Muscle layer of colon (tissue), 2 donors: ENCODE measurements around the gene SSBP3.

ENCODE experiments used
- H3K27ac ChIP-seq: one replicate; pipeline ENCODE4 v1.7.0; 2013; ENCODE audit warnings: low read depth, mild to moderate bottlenecking, low read length, moderate library complexity
- H3K27me3 ChIP-seq, 2 donors: one replicate each; pipeline ENCODE4 v1.7.0; 2013; ENCODE audit warnings: low read length in 2 of 2, mild to moderate bottlenecking in 2 of 2; ENCODE audit not compliant: insufficient read depth in 2 of 2, control insufficient read depth in 1 of 2
- H3K36me3 ChIP-seq: one replicate; pipeline ENCODE4 v1.7.0; 2013; ENCODE audit warnings: mild to moderate bottlenecking, low read length; ENCODE audit not compliant: insufficient read depth
- H3K4me1 ChIP-seq: one replicate; pipeline ENCODE4 v1.7.0; 2013; ENCODE audit warnings: mild to moderate bottlenecking, low read length; ENCODE audit not compliant: insufficient read depth
- H3K4me3 ChIP-seq, 2 donors: one replicate each; pipeline ENCODE4 v1.7.0; 2013; ENCODE audit warnings: low read length in 2 of 2, low read depth in 1 of 2, mild to moderate bottlenecking in 1 of 2, moderate library complexity in 1 of 2
- H3K9ac ChIP-seq: one replicate; pipeline ENCODE4 v1.7.0; 2013; ENCODE audit warnings: low read length
- H3K9me3 ChIP-seq: one replicate; pipeline ENCODE4 v1.7.0; 2013; ENCODE audit warnings: mild to moderate bottlenecking, low read length
- donor health status: abdominal sarcoma.
- donor health status: Adenocarcinoma of cecum.

The SSBP3 gene

DNA sequence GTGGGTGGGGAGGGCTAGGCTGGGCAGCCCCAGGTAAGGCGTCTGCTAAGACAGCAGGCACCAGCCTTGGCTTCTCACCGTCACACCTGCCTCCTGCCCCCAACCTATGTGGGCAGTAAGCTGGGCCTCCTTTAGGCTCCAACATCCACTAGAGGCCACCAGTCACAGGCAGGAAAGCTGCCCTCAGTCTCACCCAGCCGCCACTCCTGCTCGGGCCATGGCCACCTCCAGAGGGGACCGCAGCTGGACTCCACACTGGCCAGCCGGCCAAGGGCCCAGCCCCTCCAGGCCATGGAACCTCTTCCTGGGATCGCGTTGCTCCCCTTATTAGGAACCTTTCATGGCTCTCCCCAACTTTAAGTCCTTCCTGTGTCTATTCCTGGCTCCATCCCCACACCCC lies 131.7 kb downstream of the SSBP3 start:
- no peaks in the 10 kb centered on the region for H3K9me3 ChIP-seq
- H3K4me1 ChIP-seq, result peaks cover 84% of the 10 kb centered on the region
- no peak overlapping the region for H3K4me3 ChIP-seq
- no peaks in the 10 kb centered on the region for H3K36me3 ChIP-seq
- H3K9ac ChIP-seq, result peak overlapping the region; percentile 28
- H3K27ac ChIP-seq, result peak overlapping the region; percentile 92
- H3K27me3 ChIP-seq, result no peaks in the 10 kb centered on the region

DNA sequence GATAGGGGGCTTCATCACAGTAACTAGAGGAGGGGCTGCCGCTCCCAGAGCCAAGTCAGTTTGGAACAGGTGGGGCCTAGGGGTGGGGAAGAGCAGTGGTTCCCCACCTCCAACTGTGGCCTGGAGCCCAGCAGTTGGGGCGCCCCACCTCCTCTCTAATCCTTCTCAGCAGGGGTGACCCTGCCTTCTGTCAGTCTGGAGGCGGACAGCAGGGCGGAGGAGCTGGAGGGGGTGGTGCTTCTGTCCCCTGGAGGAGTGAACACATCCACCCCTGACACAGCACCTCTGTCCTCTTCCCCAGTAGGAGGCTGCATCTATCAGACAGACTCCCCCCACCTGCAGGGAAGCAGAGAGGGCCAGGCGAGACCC lies 132.4 kb downstream of the SSBP3 start:
- Histone ChIP-seq H3K27ac (peak overlapping the region; percentile 92), H3K9me3 (no peaks in the 10 kb centered on the region), H3K4me3 (no peak overlapping the region), H3K36me3 (no peaks in the 10 kb centered on the region), H3K9ac (peak overlapping the region; percentile 35), H3K27me3 (no peaks in the 10 kb centered on the region), H3K4me1 (peaks cover 81% of the 10 kb centered on the region)

- no peaks in the 10 kb centered on the region for H3K27me3 ChIP-seq
- no peaks in the 10 kb centered on the region for H3K36me3 ChIP-seq
- no peaks in the 10 kb centered on the region for H3K9me3 ChIP-seq
- H3K4me1 ChIP-seq, result peaks cover 81% of the 10 kb centered on the region
- H3K27ac ChIP-seq, result peak overlapping the region; percentile 92
- H3K9ac ChIP-seq, result peak overlapping the region; percentile 35
- H3K4me3 ChIP-seq, result no peak overlapping the region
Observed at GRCh38 chr1:54273092-54273794, 133.0 kb downstream of the SSBP3 start.

GRCh38 chr1:54272772-54273091 lies 133.5 kb downstream of the SSBP3 start:
- H3K27ac ChIP-seq, result peak overlapping the region; percentile 92
- peaks cover 81% of the 10 kb centered on the region for H3K4me1 ChIP-seq
- no peaks in the 10 kb centered on the region for H3K27me3 ChIP-seq
- H3K9me3 ChIP-seq, result no peaks in the 10 kb centered on the region
- no peaks in the 10 kb centered on the region for H3K36me3 ChIP-seq
- no peak overlapping the region for H3K4me3 ChIP-seq
- no peak overlapping the region for H3K9ac ChIP-seq

DNA sequence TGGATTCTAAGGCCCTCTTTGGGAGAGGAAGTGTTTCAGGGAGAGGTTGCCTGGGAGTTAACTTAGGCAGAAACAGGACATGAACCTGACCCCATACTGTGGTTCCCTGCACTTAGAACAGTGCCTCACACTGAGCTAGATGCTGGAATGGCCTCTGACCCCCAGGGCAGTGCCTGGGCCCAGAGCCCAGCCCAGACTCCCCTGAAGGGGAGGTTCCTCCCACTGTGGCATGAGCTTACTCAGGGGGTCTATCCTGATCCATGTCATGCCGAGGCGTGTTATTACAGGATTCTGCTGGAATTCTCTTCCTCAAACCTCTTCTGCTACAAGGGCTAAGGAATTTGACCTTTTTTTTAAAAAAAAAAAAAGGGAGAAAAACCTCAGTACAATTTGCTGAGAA lies 134.1 kb downstream of the SSBP3 start:
- H3K9me3 ChIP-seq, result no peaks in the 10 kb centered on the region
- H3K4me1 ChIP-seq, result peaks cover 79% of the 10 kb centered on the region
- H3K4me3 ChIP-seq, result no peak overlapping the region
- H3K9ac ChIP-seq, result no peak overlapping the region
- H3K27ac ChIP-seq, result peak overlapping the region; percentile 92
- H3K36me3 ChIP-seq, result no peaks in the 10 kb centered on the region
- no peaks in the 10 kb centered on the region for H3K27me3 ChIP-seq

GRCh38 chr1:54271341-54271740 lies 134.9 kb downstream of the SSBP3 start:
- Histone ChIP-seq H3K4me3 (no peak overlapping the region), H3K9me3 (no peaks in the 10 kb centered on the region), H3K36me3 (no peaks in the 10 kb centered on the region), H3K9ac (no peak overlapping the region), H3K4me1 (peaks cover 75% of the 10 kb centered on the region), H3K27ac (peak overlapping the region; percentile 53), H3K27me3 (no peaks in the 10 kb centered on the region)

GRCh38 chr1:54270543-54270942 lies 135.7 kb downstream of the SSBP3 start:
- Histone ChIP-seq H3K27ac (no peak overlapping the region), H3K4me1 (peaks cover 68% of the 10 kb centered on the region), H3K9ac (no peak overlapping the region), H3K27me3 (no peaks in the 10 kb centered on the region), H3K36me3 (no peaks in the 10 kb centered on the region), H3K9me3 (no peaks in the 10 kb centered on the region), H3K4me3 (no peak overlapping the region)

DNA sequence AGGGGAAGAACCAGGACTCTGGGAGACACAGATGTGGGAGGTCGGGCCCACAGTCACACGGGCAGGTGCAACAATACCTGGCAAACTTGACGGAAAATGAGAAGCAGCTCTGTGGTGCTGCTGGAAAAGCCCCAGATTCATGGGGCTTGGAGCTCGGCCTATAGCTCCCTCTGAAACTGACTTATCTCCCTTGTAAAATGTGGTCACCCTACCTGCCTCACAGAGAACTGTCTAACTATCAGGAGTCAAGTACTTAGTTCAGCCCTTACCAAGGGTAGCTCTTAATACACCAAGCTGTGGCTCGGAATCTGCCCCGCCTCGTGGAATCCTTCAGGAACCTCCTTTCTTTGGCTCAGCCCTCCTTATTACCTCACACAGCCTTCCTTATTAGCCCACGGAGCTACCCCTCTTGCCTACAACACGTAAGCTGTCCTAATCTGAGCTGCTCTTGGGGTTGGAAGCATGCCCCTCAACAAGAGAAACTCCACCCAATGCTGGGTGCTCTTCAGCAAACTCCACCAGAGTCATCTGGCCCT lies 137.4 kb downstream of the SSBP3 start:
- no peak overlapping the region for H3K27ac ChIP-seq
- H3K4me3 ChIP-seq, result no peak overlapping the region
- no peaks in the 10 kb centered on the region for H3K36me3 ChIP-seq
- no peaks in the 10 kb centered on the region for H3K9me3 ChIP-seq
- no peaks in the 10 kb centered on the region for H3K27me3 ChIP-seq
- H3K4me1 ChIP-seq, result peaks cover 53% of the 10 kb centered on the region
- no peak overlapping the region for H3K9ac ChIP-seq

GRCh38 chr1:54267815-54268761 lies 138.1 kb downstream of the SSBP3 start:
- Histone ChIP-seq H3K27ac (no peak overlapping the region), H3K4me3 (no peak overlapping the region), H3K9me3 (no peaks in the 10 kb centered on the region), H3K9ac (no peak overlapping the region), H3K36me3 (no peaks in the 10 kb centered on the region), H3K4me1 (peaks cover 45% of the 10 kb centered on the region), H3K27me3 (no peaks in the 10 kb centered on the region)

- Histone ChIP-seq H3K36me3 (no peaks in the 10 kb centered on the region), H3K27me3 (no peaks in the 10 kb centered on the region), H3K27ac (no peak overlapping the region), H3K9ac (no peak overlapping the region), H3K4me1 (peaks cover 39% of the 10 kb centered on the region), H3K4me3 (no peak overlapping the region), H3K9me3 (no peaks in the 10 kb centered on the region)
Observed at GRCh38 chr1:54266908-54267307, 139.3 kb downstream of the SSBP3 start.

- H3K4me3 ChIP-seq, result no peak overlapping the region
- no peak overlapping the region for H3K9ac ChIP-seq
- no peaks in the 10 kb centered on the region for H3K36me3 ChIP-seq
- no peaks in the 10 kb centered on the region for H3K9me3 ChIP-seq
- H3K27ac ChIP-seq, result no peak overlapping the region
- peaks cover 34% of the 10 kb centered on the region for H3K4me1 ChIP-seq
- H3K27me3 ChIP-seq, result no peaks in the 10 kb centered on the region
Observed at GRCh38 chr1:54266195-54266594, 140.0 kb downstream of the SSBP3 start.
